H1 (cell line): ENCODE results near the gene TMCO1. TPM values are rescaled to one million over a fixed set of nuclear protein-coding genes. Genes with fewer than 3 reads are reported as not detected.

Experiments
- CTCF ChIA-PET: fragments of 300-600 bp; sonication (Branson Sonifier 250); formaldehyde crosslinking; loops from one replicate; lab custom pipeline; 2021; ENCODE audit not compliant: partially characterized antibody; lab: Charles Lee
- POLR2A ChIA-PET: fragments of 300-600 bp; sonication (Branson Sonifier 250); formaldehyde crosslinking; loops from one replicate; lab custom pipeline; 2021; ENCODE audit warnings: inconsistent platforms; ENCODE audit not compliant: partially characterized antibody; lab: Charles Lee
- DNase-seq, 2 experiments: peaks; one replicate each; pipeline versions ENCODE4 v3.0.0 to v3.0.0-alpha.2; 2010 to 2022; ENCODE audit warnings: low spot score in 2 of 2, low read depth in 1 of 2, mixed read lengths in 1 of 2
- FAIRE-seq: peaks from 2 replicates; lab custom pipeline; 2011; peaks lifted over from hg19 to GRCh38; lab: Jason Lieb, UNC
- H2AFZ ChIP-seq: 2 replicates; pipeline ENCODE4 v1.8.1; 2012; ENCODE audit warnings: low read length, inconsistent platforms
- H2AK5ac ChIP-seq: 2 replicates; pipeline ENCODE4 v1.6.1; 2013; ENCODE audit warnings: low read depth, low read length
- H2BK120ac ChIP-seq: replicated peaks from 2 replicates; pipeline ENCODE3; 2013; ENCODE audit warnings: low read depth, low read length, inconsistent platforms
- H2BK12ac ChIP-seq: 2 replicates; pipeline ENCODE4 v1.6.1; 2013; ENCODE audit warnings: low read depth, low read length
- H2BK15ac ChIP-seq: 2 replicates; pipeline ENCODE4 v1.6.1; 2013; ENCODE audit warnings: low read length
- H2BK20ac ChIP-seq: 2 replicates; pipeline ENCODE4 v1.6.1; 2013; ENCODE audit warnings: low read length
- H2BK5ac ChIP-seq: 2 replicates; pipeline ENCODE4 v1.6.1; 2013; ENCODE audit warnings: low read depth, low read length
- H3K14ac ChIP-seq: 2 replicates; pipeline ENCODE4 v1.6.1; 2013; ENCODE audit warnings: inconsistent platforms; ENCODE audit not compliant: insufficient read length
- H3K18ac ChIP-seq: 2 replicates; pipeline ENCODE4 v1.6.1; 2013; ENCODE audit warnings: low read length; ENCODE audit errors: extremely low read depth
- H3K23ac ChIP-seq: 2 replicates; pipeline ENCODE4 v1.6.1; 2013; ENCODE audit warnings: inconsistent platforms; ENCODE audit not compliant: insufficient read length
- H3K23me2 ChIP-seq: 2 replicates; pipeline ENCODE4 v1.6.1; 2013; ENCODE audit warnings: low read depth, low read length
- H3K27ac ChIP-seq: 2 replicates; pipeline ENCODE4 v1.6.1; 2011; ENCODE audit warnings: low read depth, low read length, inconsistent platforms
- H3K27me3 ChIP-seq, 4 experiments: replicated peaks in 1 of 4; 1 replicate in 1 of 4; 2 replicates in 3 of 4; pipeline versions ENCODE4 v1.6.1 to v1.8.1; 2011 to 2013; ENCODE audit warnings: low read length in 3 of 4, mild to moderate bottlenecking in 3 of 4, inconsistent platforms in 2 of 4, mixed read lengths in 2 of 4, moderate library complexity in 1 of 4; ENCODE audit not compliant: control insufficient read depth in 3 of 4, insufficient read depth in 3 of 4; ENCODE audit errors: extremely low read depth in 1 of 4
- H3K36me3 ChIP-seq, 4 experiments: 2 replicates each; pipeline versions ENCODE4 v1.6.1 to v1.8.1; 2011 to 2013; ENCODE audit warnings: mild to moderate bottlenecking in 4 of 4, low read length in 3 of 4, moderate library complexity in 2 of 4, control low read depth in 1 of 4, inconsistent platforms in 1 of 4; ENCODE audit not compliant: insufficient read depth in 4 of 4, control insufficient read depth in 2 of 4
- H3K4ac ChIP-seq: replicated peaks from 2 replicates; pipeline ENCODE3; 2013; ENCODE audit warnings: low read length, low read depth, mixed read lengths, inconsistent platforms; ENCODE audit not compliant: insufficient read length
- H3K4me1 ChIP-seq, 4 experiments: replicated peaks in 1 of 4; 1 replicate in 1 of 4; 2 replicates in 3 of 4; pipeline versions ENCODE4 v1.6.1 to v1.8.1; 2011 to 2013; ENCODE audit warnings: low read length in 3 of 4, inconsistent platforms in 2 of 4, mixed read lengths in 1 of 4; ENCODE audit not compliant: insufficient read depth in 4 of 4, control insufficient read depth in 3 of 4
- H3K4me2 ChIP-seq, 2 experiments: 2 replicates each; pipeline versions ENCODE4 v1.6.1 to v1.8.1; 2011 to 2013; ENCODE audit warnings: low read depth in 2 of 2, low read length in 2 of 2, control low read depth in 1 of 2, inconsistent platforms in 1 of 2, mild to moderate bottlenecking in 1 of 2; ENCODE audit not compliant: insufficient read depth in 1 of 2
- H3K4me3 ChIP-seq, 4 experiments: fragments of 200-600, 300-600 bp in 1 of 4; sonication (generic), shearing (Covaris generic), sonication (Bioruptor Twin) in 1 of 4; 2 replicates each; pipeline versions ENCODE4 v1.5.1 to v1.8.1; 2011 to 2016; ENCODE audit warnings: low read length in 4 of 4, low read depth in 3 of 4, control low read depth in 2 of 4, inconsistent platforms in 2 of 4, mild to moderate bottlenecking in 2 of 4, mixed read lengths in 1 of 4, moderate library complexity in 1 of 4; ENCODE audit not compliant: insufficient read depth in 2 of 4; ENCODE audit errors: extremely low read depth in 1 of 4
- H3K56ac ChIP-seq: replicated peaks from 2 replicates; pipeline ENCODE3; 2013; ENCODE audit warnings: low read depth, mild to moderate bottlenecking, mixed read lengths, low read length, inconsistent platforms; ENCODE audit not compliant: insufficient read length
- H3K79me1 ChIP-seq: 2 replicates; pipeline ENCODE4 v1.6.1; 2013; ENCODE audit warnings: low read depth, low read length, control low read depth
- H3K79me2 ChIP-seq, 2 experiments: 2 replicates each; pipeline versions ENCODE4 v1.6.1 to v1.8.1; 2012 to 2013; ENCODE audit warnings: low read length in 2 of 2, mild to moderate bottlenecking in 2 of 2, inconsistent platforms in 1 of 2; ENCODE audit not compliant: insufficient read depth in 2 of 2, control insufficient read depth in 1 of 2
- H3K9ac ChIP-seq, 4 experiments: replicated peaks in 1 of 4; 1 replicate in 1 of 4; 2 replicates in 3 of 4; pipeline versions ENCODE4 v1.6.1 to v1.8.1; 2011 to 2013; ENCODE audit warnings: low read depth in 3 of 4, low read length in 3 of 4, control low read depth in 2 of 4, mild to moderate bottlenecking in 2 of 4, moderate library complexity in 2 of 4, inconsistent platforms in 1 of 4; ENCODE audit errors: extremely low read depth in 1 of 4
- H3K9me3 ChIP-seq, 2 experiments: 2 replicates each; pipeline versions ENCODE4 v1.6.1 to v1.8.1; 2012 to 2013; ENCODE audit warnings: mild to moderate bottlenecking in 2 of 2, moderate library complexity in 2 of 2, control low read depth in 1 of 2, inconsistent platforms in 1 of 2, low read depth in 1 of 2, low read length in 1 of 2, mixed read lengths in 1 of 2; ENCODE audit not compliant: insufficient read depth in 2 of 2
- H4K20me1 ChIP-seq, 2 experiments: replicated peaks in 1 of 2; 2 replicates each; pipeline versions ENCODE3 to v1.8.1; 2011 to 2013; ENCODE audit warnings: inconsistent platforms in 2 of 2, low read length in 2 of 2, mild to moderate bottlenecking in 1 of 2; ENCODE audit not compliant: insufficient read depth in 2 of 2, control insufficient read depth in 1 of 2
- H4K5ac ChIP-seq: 2 replicates; pipeline ENCODE4 v1.6.1; 2013; ENCODE audit warnings: low read length, low read depth, mixed read lengths, inconsistent platforms; ENCODE audit not compliant: insufficient read length
- H4K8ac ChIP-seq: 2 replicates; pipeline ENCODE4 v1.8.0; 2013; ENCODE audit warnings: mild to moderate bottlenecking, moderate library complexity, low read length, inconsistent platforms; ENCODE audit not compliant: insufficient read depth; ENCODE audit errors: extremely low read depth
- H4K91ac ChIP-seq: replicated peaks from 2 replicates; pipeline ENCODE3; 2013; ENCODE audit warnings: low read length, mixed read lengths, inconsistent platforms; ENCODE audit not compliant: insufficient read length
- ASH2L ChIP-seq: fragments of 200-600, 300-600 bp; sonication (generic); IDR thresholded peaks from one replicate; pipeline ENCODE4 v1.7.1; 2017; ENCODE audit warnings: low read length
- BACH1 ChIP-seq: IDR thresholded peaks from 2 replicates; pipeline ENCODE4 v1.6.1; 2012; ENCODE audit warnings: low read length, improper control_type of control experiment
- GABPA ChIP-seq: IDR thresholded peaks from 2 replicates; pipeline ENCODE4 v1.6.1; 2011; ENCODE audit warnings: mild to moderate bottlenecking, low read length, moderate library complexity, borderline replicate concordance; ENCODE audit not compliant: insufficient read depth
- HDAC6 ChIP-seq: IDR thresholded peaks from one replicate; pipeline ENCODE4 v1.7.1; 2012; ENCODE audit warnings: low read depth, mild to moderate bottlenecking, inconsistent platforms, low read length, moderate library complexity
- NANOG ChIP-seq: IDR thresholded peaks from 2 replicates; pipeline ENCODE4 v1.6.1; 2011; ENCODE audit warnings: low read length, low read depth, mild to moderate bottlenecking, inconsistent platforms; ENCODE audit not compliant: insufficient read depth, poor library complexity, severe bottlenecking
- POLR2AphosphoS5 ChIP-seq: IDR thresholded peaks from 2 replicates; pipeline ENCODE4 v1.6.1; 2011; ENCODE audit warnings: low read depth, low read length
- SAP30 ChIP-seq: fragments of 300-600 bp; sonication (generic); IDR thresholded peaks from 2 replicates; pipeline ENCODE4 v1.7.1; 2012; ENCODE audit warnings: low read length, moderate library complexity, mild to moderate bottlenecking, inconsistent platforms; ENCODE audit not compliant: insufficient read depth, insufficient replicate concordance
- SP1 ChIP-seq: IDR thresholded peaks from 2 replicates; pipeline ENCODE4 v1.6.1; 2011; ENCODE audit warnings: low read depth, low read length
- SP2 ChIP-seq: IDR thresholded peaks from 2 replicates; pipeline ENCODE4 v1.6.1; 2012; ENCODE audit warnings: mild to moderate bottlenecking, low read length, inconsistent platforms
- TBP ChIP-seq: IDR thresholded peaks from 2 replicates; pipeline ENCODE4 v1.6.1; 2011; ENCODE audit warnings: low read depth, low read length, improper control_type of control experiment
- WGBS, 2 experiments: shearing (Covaris generic) in 1 of 2; methylation state at CpG; one replicate each; pipeline versions ENCODE4 v1.1.6 to v1.1.7; 2013 to 2015; ENCODE audit warnings: low lambda C conversion rate in 2 of 2, mixed read lengths in 2 of 2, inconsistent platforms in 1 of 2, low coverage in 1 of 2, missing lambda C conversion rate in 1 of 2; ENCODE audit not compliant: insufficient replicate concordance in 2 of 2, insufficient coverage in 1 of 2, insufficient read length in 1 of 2; ENCODE audit errors: extremely low coverage in 1 of 2, missing lambda C conversion rate in 1 of 2; 5-methylcytosine and 5-hydroxymethylcytosine counted together
- polyA plus RNA-seq, 7 experiments: library from polyadenylated mRNA; depleted of rRNA in 3 of 7; stranded (reverse) in 5 of 7; unstranded in 2 of 7; fragments of >200 nt in 5 of 7; fragments of 200-250 nt in 2 of 7; gene quantifications; 1 replicate in 5 of 7; 2 replicates in 1 of 7; 4 replicates in 1 of 7; pipeline versions ENCODE4 v1.2.1 to v1.2.3, GENCODE V29; 2011 to 2013; ENCODE audit warnings: missing spikeins in 2 of 7, mixed read lengths in 2 of 7
- total RNA-seq: library from RNA; stranded (reverse); fragmentation: NEBNext Ultra II Directional; extraction: Animal tissue kit (Norgen Biotek cat#: 25700); gene quantifications from 2 replicates; pipeline ENCODE4 v1.2.1, GENCODE V29; 2021

The TMCO1 gene
- total and polyA plus RNA-seq, 2 of the 8 experiments (the other 6 are each of a cell fraction or from before 2014, with no cell fraction given) = 61.6 to 63.8 TPM

DNA sequence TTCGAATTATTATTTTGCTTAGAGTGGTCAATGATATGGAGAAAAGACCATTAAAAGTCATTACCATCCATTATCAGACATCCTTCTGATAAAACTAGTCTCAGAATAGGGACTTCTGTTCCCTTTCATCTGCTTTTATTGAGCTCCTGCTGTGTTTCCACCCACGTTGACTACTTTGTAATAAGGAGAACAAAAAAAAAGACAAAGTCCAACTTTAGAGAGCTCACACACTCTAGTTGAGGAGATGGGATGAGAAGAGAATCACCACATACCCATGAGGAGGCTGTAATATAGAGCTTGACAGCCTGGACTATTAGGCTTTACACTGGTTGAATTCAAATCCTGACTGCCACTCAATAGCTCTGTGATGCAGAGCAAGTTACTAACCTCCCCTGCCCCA, 42.5 kb downstream of the TMCO1 start:
- H3K23me2 ChIP-seq = no peaks in the 10 kb centered on the region
- no peaks in the 10 kb centered on the region; a peak in 1 of 8 replicates for H3K36me3 ChIP-seq
- no peak overlapping the region for H3K9ac ChIP-seq
- H3K4ac ChIP-seq = no peak overlapping the region
- no peak overlapping the region for H3K23ac ChIP-seq
- H3K18ac ChIP-seq = no peak overlapping the region
- H2BK20ac ChIP-seq = no peak overlapping the region
- ChIA-PET POLR2A (interaction anchor here (0.9 kb wide), 1 partner anchor 9 kb away, joined by 3 read pairs; no protein-coding TSS in a partner anchor), CTCF (no interaction called here)
- H4K8ac ChIP-seq = no peak overlapping the region
- no peak overlapping the region for H2BK5ac ChIP-seq
- H2BK12ac ChIP-seq = no peak overlapping the region
- no peak overlapping the region for H3K14ac ChIP-seq
- FAIRE-seq (no peak), DNase-seq (no peak)
- H3K4me2 ChIP-seq = no peak overlapping the region
- no peaks in the 10 kb centered on the region for H3K79me1 ChIP-seq
- no peak overlapping the region for H3K4me3 ChIP-seq
- H2AK5ac ChIP-seq = no peak overlapping the region
- H2BK15ac ChIP-seq = no peak overlapping the region
- no peak overlapping the region for H3K27ac ChIP-seq
- H3K79me2 ChIP-seq = no peaks in the 10 kb centered on the region
- H4K91ac ChIP-seq = no peak overlapping the region
- H3K27me3 ChIP-seq = no peaks in the 10 kb centered on the region
- no peak for TF ChIP-seq GABPA
- no peak for TF ChIP-seq SP1
- no peak for TF ChIP-seq BACH1
- no peak for TF ChIP-seq POLR2AphosphoS5
- TF ChIP-seq HDAC6 = no peak
- TF ChIP-seq SP2 = no peak
- TF ChIP-seq ASH2L = no peak
- no peak for TF ChIP-seq NANOG
- TF ChIP-seq SAP30 = no peak
- TF ChIP-seq TBP = no peak
- TF ChIP-seq, all 59 proteins: peak for 0
- WGBS, 2 experiments = 74% methylated on average over 2 of the region's 2 CpGs; no CpG with 5 or more reads in 1 of the 2 experiments
- Histone ChIP-seq H3K9me3 (no peaks in the 10 kb centered on the region), H3K56ac (no peak overlapping the region), H3K4me1 (no peaks in the 10 kb centered on the region), H2AFZ (no peak overlapping the region), H4K20me1 (no peaks in the 10 kb centered on the region), H4K5ac (no peak overlapping the region), H2BK120ac (no peak overlapping the region)
